ENCODE data around the gene SRSF10.
"Not testable (repeated sequence)": the region's sequence is repeated elsewhere in the genome, so short reads cannot be mapped to it uniquely, and the experiment has no call there.

Gene SRSF10

GRCh38 chr1:23979881-23980727, at the start of gene SRSF10:
Gene SRSF10 (minus strand): TSS chr1:23980327. CDS start chr1:23980255, 72 bp downstream.
- DNase-seq, result peak; percentile 99

DNA sequence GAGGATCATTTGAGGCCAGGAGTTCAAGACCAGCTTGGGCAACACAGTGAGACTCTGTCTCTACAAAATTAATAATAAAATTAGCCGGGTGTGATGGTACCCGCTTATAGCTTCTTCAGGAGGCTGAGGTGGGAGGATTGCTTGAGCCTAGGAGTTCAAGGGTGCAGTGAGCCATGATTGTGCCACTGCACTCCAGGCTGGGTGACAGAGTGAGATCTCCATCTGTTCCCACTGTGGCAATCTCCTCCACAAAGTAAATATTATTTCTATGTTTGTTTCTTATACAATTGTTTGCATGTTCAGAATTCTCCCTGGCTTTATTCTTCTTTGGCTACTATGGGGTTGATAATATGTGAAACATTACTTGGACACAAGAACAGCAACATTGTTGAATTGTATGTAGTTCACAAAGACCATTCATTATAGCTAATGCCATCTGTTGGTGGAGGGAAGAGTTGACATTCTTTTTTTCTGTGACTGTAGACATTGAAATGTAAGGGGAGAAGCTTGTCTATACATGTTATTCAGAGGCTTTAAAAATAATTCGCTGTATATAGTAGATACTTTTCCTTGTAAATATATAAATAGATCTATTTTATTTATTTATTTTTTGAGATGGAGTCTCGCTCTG, 47.8 kb upstream of the SRSF10 start:
- peak; percentile 8 for DNase-seq

GRCh38 chr1:24022581-24023361, 42.6 kb upstream of the SRSF10 start:
- no peak for DNase-seq

- DNase-seq, result no peak
These were observed 41.5 kb upstream of the SRSF10 start for GRCh38 chr1:24021403-24022266.

- DNase-seq, result no peak
These were observed 40.3 kb upstream of the SRSF10 start for GRCh38 chr1:24020470-24020869.

- DNase-seq, result no peak
These were observed 39.9 kb upstream of the SRSF10 start for GRCh38 chr1:24020025-24020424.

GRCh38 chr1:24018611-24019580, 38.8 kb upstream of the SRSF10 start:
- no peak for DNase-seq

DNA sequence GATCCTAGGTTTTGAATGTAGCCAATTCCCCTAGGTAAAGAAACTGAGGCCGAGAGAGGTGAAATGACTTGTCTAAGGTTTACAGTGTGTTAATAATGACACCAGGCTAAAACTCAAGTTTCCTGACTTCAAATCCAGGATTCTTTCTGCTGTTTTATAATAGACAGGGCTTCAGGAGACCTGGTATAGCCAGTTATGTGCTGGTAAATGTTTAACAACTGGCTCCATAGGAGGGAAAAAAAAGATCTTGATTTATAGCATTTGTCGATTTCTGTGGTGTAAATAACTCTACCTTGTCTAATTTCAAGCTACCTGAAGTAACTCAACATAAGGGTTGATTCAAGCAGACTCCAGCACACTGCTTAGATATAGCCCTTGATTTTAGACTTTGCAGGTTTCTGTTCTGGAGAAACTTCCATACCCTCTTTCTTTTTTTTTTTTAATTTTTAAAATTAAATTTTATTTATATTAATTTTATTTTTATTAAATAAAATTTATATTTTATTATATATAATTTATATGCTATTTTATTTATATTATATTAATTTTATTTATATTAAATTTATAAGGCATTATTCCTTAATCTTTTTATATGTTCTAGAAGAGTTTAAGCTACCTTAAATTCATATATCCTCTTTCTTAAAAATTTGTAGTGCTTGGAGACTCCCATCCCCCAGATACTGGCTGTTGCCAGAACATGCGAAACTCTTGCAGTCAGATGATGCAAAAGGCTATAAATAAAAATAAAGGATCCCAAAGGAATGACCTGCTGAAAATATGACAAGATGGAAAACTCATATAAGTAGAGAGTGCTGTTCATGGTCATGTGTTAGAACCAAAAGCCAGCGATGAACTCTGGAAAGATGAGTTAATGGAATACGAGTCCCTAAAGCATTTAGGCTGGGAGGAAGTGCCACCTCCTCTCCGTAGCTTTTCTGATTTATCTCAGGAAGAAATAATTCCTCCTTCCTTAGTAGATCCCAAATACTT, 35.4 kb upstream of the SRSF10 start:
- no peak for DNase-seq

DNA sequence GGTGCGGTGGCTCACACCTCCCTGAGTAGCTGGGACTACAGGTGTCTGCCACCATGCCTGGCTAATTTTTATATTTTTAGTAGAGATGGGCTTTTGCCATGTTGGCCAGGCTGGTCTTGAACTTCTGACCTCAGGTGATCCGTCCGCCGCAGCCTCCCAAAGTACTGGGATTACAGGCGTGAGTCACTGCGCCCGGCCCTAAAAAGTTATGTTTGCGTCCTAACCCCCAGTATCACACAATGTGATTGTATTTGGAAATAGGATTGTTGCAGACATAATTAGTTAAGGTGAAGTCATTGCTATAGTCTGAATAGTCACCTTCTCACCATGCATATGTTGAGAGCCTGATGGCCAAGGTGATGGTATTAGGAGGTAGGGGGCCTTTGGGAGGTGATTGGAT, 32.8 kb upstream of the SRSF10 start:
- not testable (repeated sequence) for DNase-seq

DNA sequence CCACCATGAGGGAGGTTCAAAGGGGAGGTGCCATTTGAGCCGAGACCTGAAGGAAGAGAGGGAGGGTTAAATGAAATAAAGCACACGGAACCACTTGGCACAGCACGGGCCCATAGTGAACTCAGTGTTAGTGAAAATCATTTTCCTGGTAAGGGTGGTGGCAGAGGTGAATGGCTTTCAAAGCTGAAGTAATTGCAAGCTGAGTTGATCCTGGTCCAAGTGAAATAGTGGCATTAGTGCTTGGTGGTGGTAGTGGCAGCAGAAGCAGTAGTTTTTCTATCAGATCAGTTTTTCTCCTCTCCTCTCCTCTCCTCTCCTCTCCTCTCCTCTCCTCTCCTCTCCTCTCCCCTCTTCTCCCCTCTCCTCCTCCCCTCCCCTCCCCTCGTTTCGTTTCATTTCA, 30.5 kb upstream of the SRSF10 start:
- no peak for DNase-seq

DNA sequence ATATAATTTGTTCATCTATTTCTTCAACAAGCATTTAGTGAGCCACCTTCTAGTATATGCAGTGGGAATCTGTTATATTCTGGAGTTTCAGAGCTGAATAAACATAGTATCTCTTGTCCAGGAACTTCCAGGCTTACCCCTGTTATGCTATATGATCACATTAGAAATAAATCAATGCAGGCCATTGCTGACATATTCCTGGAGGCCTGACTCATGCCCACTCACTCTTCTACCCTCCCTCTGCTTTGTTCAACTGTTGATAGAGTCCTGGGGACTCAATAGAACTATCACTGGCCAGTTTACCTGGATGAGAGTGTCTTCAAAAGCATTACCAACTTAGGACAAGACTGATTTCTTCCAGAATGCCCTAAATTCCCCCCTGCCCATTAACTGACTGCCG, 29.3 kb upstream of the SRSF10 start:
- DNase-seq, result no peak

DNA sequence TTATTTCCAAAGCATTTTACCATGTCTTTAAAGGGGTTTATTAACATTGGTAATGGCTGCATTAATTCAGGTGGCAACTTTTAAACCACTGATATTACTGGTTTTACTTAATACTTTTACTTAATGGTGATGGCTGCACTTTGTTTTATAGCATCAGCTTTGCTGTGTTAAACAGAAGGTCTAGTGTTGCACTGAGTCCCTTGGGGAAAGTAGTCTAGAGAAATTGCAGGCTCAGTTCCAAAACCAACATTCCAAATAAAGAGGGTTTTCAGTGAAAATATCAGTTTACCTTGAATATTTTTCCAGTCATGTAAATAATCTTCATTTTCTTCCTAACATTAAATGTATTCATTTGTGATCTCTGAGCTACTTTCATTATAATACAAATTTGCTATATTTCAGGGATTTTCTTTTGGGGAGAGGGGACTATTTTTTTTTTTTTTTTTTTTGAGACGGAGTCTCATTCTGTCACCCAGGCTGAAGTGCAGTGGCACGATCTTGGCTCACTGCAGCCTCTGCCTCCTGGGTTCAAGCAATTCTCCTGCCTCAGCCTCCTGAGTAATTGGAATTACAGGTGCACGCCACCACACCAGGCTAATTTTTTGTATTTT, 28.6 kb upstream of the SRSF10 start:
- DNase-seq, result not testable (repeated sequence)

DNA sequence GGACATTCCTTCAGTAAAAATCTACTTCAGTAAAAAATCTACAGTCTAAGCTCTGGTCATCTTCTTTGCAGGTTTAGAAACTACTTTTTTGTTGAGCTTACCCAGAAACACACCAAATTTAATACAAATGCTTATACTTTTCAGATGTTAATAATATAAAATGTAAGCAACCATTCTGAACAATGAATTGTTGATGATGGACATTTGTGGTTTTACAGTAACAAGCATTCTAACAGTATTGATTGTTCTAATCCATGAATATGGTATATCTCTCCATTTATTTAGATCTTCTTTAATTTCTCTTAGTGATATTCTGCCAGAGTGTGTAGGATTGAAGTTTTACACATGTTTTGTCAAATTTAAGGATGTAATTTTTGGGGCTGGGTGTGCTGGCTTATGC, 27.0 kb upstream of the SRSF10 start:
- no peak for DNase-seq

DNA sequence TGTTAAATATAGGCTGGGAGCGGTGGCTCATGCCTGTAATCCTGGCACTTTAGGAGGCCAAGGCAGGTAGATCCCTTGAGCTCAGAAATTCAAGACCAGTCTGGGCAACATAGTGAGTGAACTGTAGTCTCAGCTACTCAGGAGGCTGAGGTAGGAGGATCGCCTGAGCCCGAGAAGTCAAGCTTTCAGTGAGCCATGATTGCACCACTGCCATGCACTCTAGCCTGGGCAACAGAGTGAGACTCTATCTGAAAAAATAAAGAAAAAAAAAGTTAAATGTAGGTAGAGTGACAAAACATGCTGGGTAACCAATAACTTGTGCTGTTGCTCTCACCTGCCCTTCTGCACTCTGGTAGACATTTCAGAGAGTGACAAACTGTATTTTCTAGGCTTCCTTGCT, 25.0 kb upstream of the SRSF10 start:
- DNase-seq, result no peak

GRCh38 chr1:24004132-24004531, 24.0 kb upstream of the SRSF10 start:
- DNase-seq, result no peak

DNA sequence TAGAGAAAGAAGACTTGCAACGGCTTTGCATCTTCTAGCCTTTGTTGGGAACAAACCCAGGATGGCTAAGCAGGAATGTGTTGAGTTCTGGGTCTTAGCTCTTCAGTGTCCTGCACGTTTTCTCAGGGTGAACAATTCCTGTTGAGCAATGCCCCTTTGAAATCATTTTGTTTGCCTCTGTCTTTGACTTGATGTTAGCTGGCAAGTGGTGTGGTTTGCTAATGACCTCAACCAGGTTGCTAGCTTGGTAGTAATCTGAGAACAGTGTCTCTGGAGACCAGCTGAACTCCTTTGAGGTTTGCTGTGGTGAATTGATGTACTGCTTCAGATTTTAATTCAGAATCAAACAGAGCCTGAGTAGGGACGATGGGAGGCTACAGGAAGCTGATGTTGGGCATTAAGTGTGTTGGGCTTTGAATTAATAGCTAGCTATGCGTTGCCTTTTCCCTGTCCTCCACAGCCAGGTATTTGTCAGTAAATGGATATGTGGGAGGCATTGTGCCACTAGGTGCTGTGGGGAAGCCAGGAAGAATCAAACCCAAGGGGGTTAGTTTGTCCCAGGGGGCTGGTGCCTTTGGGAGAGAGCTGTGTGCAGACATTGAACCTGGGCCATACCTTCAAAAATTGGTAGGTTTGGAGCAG, 23.3 kb upstream of the SRSF10 start:
- DNase-seq, result no peak

DNA sequence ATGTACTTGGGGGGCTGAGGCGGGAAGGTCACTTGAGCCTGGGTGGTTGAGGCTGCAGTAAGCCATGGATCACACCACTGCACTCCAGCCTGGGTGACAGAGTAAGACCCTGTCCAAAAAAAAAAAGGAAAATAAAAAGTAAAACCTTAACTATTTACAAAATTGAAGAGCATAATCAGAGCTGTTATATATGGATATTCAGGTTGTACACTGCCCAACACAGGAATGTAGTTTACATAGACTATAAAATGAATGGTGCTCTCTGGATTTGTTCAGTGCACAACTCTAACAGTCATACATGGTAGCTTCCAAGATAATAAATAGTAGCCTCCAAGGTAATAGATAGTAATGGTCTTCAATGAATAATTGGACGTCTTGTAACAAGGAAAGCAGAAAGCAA, 22.6 kb upstream of the SRSF10 start:
- no peak for DNase-seq

- DNase-seq, result no peak
These were observed 19.1 kb upstream of the SRSF10 start for GRCh38 chr1:23999156-23999671.

GRCh38 chr1:23997812-23998211, 17.7 kb upstream of the SRSF10 start:
- no peak for DNase-seq
